ENCODE data around the gene PIAS4.
"Not testable (repeated sequence)": the region's sequence is repeated elsewhere in the genome, so short reads cannot be mapped to it uniquely, and the experiment has no call there.

PIAS4 gene, protein sequence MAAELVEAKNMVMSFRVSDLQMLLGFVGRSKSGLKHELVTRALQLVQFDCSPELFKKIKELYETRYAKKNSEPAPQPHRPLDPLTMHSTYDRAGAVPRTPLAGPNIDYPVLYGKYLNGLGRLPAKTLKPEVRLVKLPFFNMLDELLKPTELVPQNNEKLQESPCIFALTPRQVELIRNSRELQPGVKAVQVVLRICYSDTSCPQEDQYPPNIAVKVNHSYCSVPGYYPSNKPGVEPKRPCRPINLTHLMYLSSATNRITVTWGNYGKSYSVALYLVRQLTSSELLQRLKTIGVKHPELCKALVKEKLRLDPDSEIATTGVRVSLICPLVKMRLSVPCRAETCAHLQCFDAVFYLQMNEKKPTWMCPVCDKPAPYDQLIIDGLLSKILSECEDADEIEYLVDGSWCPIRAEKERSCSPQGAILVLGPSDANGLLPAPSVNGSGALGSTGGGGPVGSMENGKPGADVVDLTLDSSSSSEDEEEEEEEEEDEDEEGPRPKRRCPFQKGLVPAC

GRCh38 chr19:4007021-4007835, at the start of gene PIAS4:
TSS of gene PIAS4 (plus strand) at chr19:4007736. CDS start at chr19:4007761, 25 bp downstream.
- peak; percentile 95 for DNase-seq (ENCODE audit: low spot score)

DNA sequence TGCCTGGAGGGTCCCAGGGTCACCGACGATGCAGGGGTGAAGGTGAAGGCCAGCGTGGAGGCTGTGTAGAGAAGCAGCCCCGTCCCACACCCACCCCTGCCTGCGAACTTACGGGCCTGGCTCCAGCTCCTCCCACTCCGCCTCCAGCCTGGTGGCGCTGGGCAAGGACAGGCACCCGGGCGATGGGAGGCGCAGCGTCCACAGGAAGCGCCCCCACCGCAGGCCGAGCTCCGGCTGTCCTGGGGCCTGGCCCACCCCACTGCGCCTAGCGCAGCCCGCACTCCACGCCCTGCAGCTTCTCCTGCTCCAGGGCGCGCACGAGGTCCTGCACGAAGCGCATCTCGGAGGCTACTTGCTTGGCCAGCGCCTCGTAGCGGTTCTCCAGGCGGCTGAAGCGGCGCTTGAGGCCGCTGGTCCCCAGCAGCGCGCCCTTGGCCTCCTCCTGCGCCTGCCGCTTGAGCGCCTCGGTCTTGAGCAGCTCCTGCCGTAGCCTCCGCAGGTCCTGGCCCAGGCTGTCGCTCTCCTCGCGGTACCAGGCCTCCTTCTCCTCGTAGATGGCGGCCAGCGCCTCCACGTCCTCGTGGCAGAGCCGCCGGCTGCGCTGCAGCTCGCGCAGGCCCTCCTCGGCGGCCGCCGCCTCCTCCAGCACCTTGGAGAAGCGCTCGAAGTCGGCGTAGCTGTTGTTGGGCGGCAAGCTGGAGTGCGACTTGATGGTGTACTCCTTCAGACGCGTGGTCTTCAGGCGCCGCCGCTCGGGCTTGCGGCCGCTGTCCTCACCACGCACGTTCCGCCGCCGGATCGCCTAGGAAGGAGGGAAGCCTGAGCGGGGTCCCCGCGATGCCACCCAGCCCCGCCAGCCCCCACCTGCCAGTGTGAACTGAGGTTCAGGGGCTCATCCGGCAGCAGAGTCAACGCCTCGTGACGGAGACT, 48.4 kb upstream of the PIAS4 start:
- no peak for DNase-seq (ENCODE audit: low spot score)

GRCh38 chr19:3959766-3960131, 47.8 kb upstream of the PIAS4 start:
- no peak for DNase-seq (ENCODE audit: low spot score)

- DNase-seq (ENCODE audit: low spot score) = no peak
These were observed 46.5 kb upstream of the PIAS4 start for GRCh38 chr19:3961007-3961406.

GRCh38 chr19:3963458-3964255, 43.9 kb upstream of the PIAS4 start:
- no peak for DNase-seq (ENCODE audit: low spot score)

DNA sequence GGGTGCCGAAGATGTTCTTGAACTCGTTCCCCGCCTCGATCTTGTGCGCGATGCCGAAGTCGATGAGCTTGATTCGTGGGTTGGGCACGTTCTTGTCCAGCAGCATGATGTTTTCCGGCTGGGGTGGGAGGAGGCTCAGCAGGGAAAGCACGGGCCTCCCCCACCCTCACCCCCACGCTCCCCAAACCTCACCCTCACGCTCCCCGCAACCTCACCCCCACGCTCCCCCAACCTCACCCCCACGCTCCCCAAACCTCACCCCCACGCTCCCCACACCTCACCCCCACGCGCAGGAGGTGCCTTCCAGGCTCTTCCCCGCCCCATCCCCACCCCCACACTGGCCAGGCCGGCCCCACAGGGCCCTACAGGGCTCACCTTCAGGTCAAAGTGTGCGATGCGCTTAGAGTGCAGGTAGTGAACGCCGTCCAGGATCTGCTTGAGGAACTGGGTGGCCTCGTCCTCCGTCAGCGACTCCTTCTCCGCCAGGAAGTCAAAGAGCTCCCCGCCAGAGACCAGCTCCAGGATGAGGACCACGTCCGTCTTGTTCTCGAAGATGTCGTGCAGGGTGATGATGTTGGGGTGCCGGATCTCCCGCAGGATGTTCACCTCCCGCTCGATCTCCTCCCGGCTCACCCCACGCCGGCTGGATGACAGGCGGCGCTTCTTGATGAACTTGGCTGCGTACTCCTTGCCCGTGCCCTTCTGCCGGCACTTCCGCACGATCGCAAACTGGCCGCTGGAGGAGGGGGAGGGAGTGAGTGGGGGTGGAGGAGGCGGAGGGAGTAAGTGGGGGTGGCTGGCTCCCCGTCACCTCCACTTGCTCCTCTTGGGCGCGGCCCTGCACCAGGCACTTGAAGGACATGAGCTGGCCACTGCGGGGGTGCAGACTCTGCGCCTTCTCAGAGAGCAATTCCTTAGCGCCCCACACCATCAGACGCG, 43.0 kb upstream of the PIAS4 start:
- DNase-seq (ENCODE audit: low spot score) = no peak

DNA sequence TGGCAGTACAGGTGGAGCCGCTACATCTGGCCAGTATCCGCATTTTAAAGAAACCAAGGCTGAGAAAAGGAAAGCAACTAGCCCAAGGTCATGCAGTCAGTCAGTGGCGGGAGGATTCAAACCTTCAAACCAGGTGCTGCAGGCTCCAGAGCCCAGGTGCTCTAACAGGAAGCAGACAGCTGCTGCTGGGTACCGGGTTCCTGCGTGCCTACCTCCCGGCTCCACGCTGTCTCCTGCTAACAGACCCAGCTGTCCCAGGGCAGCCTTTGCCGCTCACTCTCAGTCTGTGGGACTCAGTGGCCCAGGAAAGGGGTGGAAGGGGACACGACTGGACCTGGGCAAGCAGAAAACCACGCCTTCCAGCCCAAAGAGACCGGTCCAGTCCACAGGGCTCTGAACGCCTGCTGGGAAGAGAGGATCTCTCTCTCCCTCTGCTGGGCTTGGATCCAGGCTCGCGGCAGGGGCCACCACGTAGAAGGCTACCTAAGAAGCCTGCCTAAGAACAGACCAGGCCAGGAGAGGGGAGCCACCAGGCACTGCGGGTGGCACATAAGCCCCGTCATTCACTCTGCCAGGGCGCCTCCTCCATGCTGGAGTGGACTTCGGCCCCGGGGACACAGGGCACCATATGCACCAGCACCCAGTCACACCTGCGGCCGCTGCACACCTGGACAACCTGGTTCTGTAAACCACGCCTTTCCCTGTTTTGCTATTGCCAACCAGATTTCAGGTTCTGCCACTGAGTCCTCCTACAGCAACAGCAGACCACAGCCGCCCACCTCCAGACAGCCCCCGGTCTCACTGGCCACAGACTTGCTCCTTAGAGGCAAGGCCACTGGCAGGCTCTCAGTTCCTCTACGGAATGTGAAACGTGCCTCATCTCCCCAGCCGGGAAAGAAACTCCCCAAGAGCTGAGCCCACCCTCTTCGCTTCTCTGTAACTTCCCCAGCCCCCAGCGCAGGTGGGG, 41.2 kb upstream of the PIAS4 start:
- DNase-seq (ENCODE audit: low spot score) = no peak

- DNase-seq (ENCODE audit: low spot score) = not testable (repeated sequence)
These were observed 39.6 kb upstream of the PIAS4 start for GRCh38 chr19:3967983-3968382.

DNA sequence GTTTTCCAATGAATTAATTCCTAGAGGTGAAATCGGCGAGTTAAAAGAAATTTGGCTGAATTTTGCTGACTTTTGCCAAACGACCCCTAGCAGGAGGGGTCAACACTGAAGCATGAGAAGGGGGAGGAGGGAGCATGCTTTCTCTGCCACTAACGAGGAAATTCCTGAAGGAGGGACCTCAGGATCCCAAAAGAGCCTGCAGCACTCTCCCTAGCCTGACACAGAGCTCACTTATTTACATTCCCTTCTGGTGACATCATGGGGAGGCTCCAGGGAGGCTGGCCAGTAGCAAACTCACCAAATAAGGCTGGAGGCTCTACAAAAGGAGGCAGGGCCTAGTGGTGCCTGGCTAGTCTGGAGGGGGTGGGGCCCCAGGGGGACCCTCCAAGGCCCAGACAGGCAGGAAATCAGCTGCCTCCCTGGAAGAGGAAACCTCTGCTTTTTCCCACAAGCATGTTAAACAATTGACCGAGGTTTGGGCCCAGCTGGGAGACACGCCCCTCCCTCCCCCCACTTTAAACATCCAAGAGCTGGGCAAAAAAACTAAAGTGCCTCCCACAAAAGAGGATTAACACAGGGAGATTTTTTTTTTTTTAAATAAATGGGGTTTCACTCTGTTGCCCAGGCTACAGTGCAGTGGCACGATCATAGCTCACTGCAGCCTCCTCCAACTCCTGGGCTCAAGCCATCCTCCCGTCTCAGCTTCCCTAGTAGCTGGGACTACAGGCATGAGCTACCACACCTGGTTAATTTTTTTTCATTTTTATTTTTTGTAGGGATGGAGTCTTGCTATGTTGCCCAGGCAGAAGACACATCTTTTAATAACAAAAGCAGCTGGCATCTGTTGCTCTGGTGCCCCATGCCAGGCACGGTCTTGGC, 38.7 kb upstream of the PIAS4 start:
- DNase-seq (ENCODE audit: low spot score) = no peak

- DNase-seq (ENCODE audit: low spot score) = no peak
These were observed 37.9 kb upstream of the PIAS4 start for GRCh38 chr19:3969435-3970312.

DNA sequence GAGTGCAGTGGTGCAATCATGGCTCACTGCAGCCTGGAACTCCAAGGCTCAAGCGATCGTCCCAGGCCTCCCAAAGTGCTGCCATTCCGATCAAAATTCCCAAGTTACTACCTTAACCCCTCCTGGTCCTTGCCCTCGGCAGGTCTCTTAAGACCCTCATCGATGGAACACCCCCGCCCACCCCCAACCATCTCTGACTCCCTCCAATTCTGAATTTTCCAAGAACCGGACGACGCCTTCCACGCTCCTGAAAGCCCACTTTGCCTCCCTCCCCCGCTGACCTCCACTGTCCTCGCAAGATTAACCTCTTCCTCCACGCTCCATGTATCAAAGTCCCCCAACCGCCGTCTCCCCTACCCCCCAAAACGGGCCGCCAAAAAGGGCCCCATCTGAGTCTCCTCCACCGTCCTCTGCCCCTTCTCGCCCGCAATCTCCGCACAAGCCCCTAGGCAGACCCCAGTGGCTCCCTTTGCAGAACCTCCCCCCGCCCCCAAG, 37.2 kb upstream of the PIAS4 start:
- DNase-seq (ENCODE audit: low spot score) = no peak

GRCh38 chr19:3970808-3971598, 36.5 kb upstream of the PIAS4 start, which contains the start of gene DAPK3:
TSS of gene DAPK3 (minus strand) at chr19:3971099. CDS start at chr19:3969735, 1,364 bp downstream.
- peak; percentile 92 for DNase-seq (ENCODE audit: low spot score)

GRCh38 chr19:3975144-3975543, 32.4 kb upstream of the PIAS4 start:
- no peak for DNase-seq (ENCODE audit: low spot score)

DNA sequence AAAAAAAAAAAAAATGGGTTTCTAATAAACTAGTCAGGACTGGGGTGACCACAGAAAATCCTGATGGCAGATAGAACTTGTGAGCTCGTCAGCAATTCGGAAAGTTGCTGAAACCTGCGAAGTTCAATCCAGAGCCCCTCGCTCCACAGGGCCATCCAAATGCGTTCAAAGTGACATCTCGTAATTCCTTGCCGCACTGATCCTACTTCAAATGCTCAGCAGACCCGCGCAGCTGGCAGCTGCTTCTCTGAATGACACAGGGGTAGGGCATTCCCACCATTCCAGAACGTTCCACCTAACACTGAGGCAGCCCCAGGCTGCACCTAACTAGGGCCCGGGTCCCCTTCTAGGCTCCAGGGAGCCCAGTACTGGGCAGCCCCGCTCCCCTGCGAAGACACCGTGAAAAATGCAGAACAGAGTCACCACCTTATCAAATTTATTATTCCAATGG, 31.9 kb upstream of the PIAS4 start:
- no peak for DNase-seq (ENCODE audit: low spot score)

DNA sequence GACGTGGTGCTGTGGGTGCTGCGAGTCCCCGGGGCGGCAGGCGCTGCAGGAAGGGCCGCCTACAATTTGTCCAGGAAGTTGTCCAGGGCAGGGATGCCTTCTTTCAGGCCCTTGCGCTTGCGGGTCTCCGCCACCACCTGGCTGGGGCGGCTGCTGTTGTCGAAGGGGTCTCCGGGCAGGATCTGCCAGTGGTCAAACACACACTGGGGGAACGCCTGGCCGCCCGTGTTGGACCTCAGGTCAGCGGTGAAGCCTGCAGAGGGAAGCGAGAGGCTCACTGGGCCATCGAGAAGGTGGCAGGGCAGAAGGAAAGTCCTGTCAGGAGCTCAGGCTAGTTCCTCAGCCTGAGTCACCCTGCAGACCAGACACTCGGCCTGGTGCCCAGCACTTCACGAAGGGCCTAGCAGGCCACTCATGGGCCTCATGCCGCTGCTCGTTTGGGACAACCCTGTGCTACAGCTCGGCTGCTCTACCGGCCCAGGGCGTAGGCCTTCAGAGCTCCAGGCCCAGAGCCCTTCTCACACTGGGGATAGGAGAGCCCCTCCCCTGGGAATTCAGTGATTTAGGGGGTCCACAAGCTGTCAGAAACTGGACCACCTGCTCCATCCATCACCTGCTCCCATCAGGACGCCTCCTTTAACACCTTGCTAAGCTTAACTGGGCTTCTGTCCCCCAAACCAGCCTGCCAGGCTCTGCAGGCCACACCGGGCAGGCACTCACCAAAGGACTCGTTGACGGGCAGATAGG, 30.9 kb upstream of the PIAS4 start:
- DNase-seq (ENCODE audit: low spot score) = no peak

Measured in CD4-positive, alpha-beta T cell treated with Interleukin-2 at 100 ng/mL for 4 hours (primary cell).